Lower lobe of right lung (tissue), 2 donors: ENCODE measurements around the gene UBASH3A. TPM values are rescaled to one million over a fixed set of nuclear protein-coding genes. Genes with fewer than 3 reads are reported as not detected.

Experiments
- ATAC-seq, 2 donors: fragments of 200-7000 bp; cut with Tn5 transposase; one replicate each; pipeline ENCODE4 v1.9.1; 2020 to 2022; ENCODE audit warnings: mild to moderate bottlenecking in 2 of 2, moderate library complexity in 2 of 2
- DNase-seq: peaks from one replicate; pipeline ENCODE4 v3.0.0-alpha.2; 2020
- H3K27ac ChIP-seq: fragments of 200-600 bp; one replicate; pipeline ENCODE4 v1.8.0; 2022
- H3K27me3 ChIP-seq: fragments of 200-600 bp; one replicate; pipeline ENCODE4 v1.8.0; 2022; ENCODE audit warnings: low read depth
- H3K36me3 ChIP-seq: fragments of 200-600 bp; one replicate; pipeline ENCODE4 v1.8.0; 2022; ENCODE audit warnings: mild to moderate bottlenecking
- H3K4me1 ChIP-seq: fragments of 200-600 bp; one replicate; pipeline ENCODE4 v1.8.0; 2022
- H3K4me3 ChIP-seq: fragments of 200-600 bp; one replicate; pipeline ENCODE4 v1.8.0; 2022; ENCODE audit warnings: mild to moderate bottlenecking
- H3K9me3 ChIP-seq: fragments of 200-600 bp; one replicate; pipeline ENCODE4 v1.8.0; 2022
- CTCF ChIP-seq: fragments of 200-600 bp; IDR thresholded peaks from one replicate; pipeline ENCODE4 v1.8.0; 2022; ENCODE audit warnings: antibody characterized with exemption, mild to moderate bottlenecking
- intact Hi-C: fragments of 100-400 bp; cut with DNase I; formaldehyde crosslinking; loops from one replicate; pipeline ENCODE4 v1.11.0; 2022
- total RNA-seq: library from RNA; stranded (reverse); fragmentation: NEBNext Ultra II Directional; extraction: Animal tissue kit (Norgen Biotek cat#: 25700); gene quantifications from one replicate; pipeline ENCODE4 v1.2.1, GENCODE V29; 2021
- donor health status: DM: no; HTN: yes; CAD: no; lungs with severe emphysema.

The UBASH3A gene
- total RNA-seq, 1 donor from 2014 or later, result 1.2 TPM

- DNase-seq (no peak), ATAC-seq (no peak)
- Histone ChIP-seq H3K4me3 (no peak overlapping the region), H3K9me3 (no peaks in the 10 kb centered on the region), H3K36me3 (no peaks in the 10 kb centered on the region), H3K27me3 (peaks cover 6% of the 10 kb centered on the region), H3K27ac (no peak overlapping the region), H3K4me1 (no peaks in the 10 kb centered on the region)
- intact Hi-C loops, result no loop called here
- TF ChIP-seq CTCF, result no peak
Observed at GRCh38 chr21:42423685-42424084, 20.0 kb downstream of the UBASH3A start.

- no peak for TF ChIP-seq CTCF
- H3K27ac ChIP-seq, result no peak overlapping the region
- DNase-seq, result peak; percentile 34
- H3K27me3 ChIP-seq, result peaks cover 6% of the 10 kb centered on the region
- H3K4me1 ChIP-seq, result no peaks in the 10 kb centered on the region
- intact Hi-C loops, result no loop called here
- ATAC-seq, result peak; percentile 73
- H3K4me3 ChIP-seq, result no peak overlapping the region
- H3K9me3 ChIP-seq, result no peaks in the 10 kb centered on the region
- H3K36me3 ChIP-seq, result no peaks in the 10 kb centered on the region
Observed at GRCh38 chr21:42424914-42425541, 21.3 kb downstream of the UBASH3A start.

- peaks cover 6% of the 10 kb centered on the region for H3K27me3 ChIP-seq
- intact Hi-C loops, result no loop called here
- TF ChIP-seq CTCF, result no peak
- no peak overlapping the region for H3K27ac ChIP-seq
- H3K4me3 ChIP-seq, result no peak overlapping the region
- ATAC-seq, result no peak
- no peak for DNase-seq
- no peaks in the 10 kb centered on the region for H3K36me3 ChIP-seq
- no peaks in the 10 kb centered on the region for H3K4me1 ChIP-seq
- no peaks in the 10 kb centered on the region for H3K9me3 ChIP-seq
Observed at GRCh38 chr21:42425591-42425990, 21.9 kb downstream of the UBASH3A start.

GRCh38 chr21:42426424-42426823, 22.7 kb downstream of the UBASH3A start:
- intact Hi-C loops, result no loop called here
- Histone ChIP-seq H3K9me3 (no peaks in the 10 kb centered on the region), H3K27me3 (peaks cover 6% of the 10 kb centered on the region), H3K4me3 (no peak overlapping the region), H3K4me1 (no peaks in the 10 kb centered on the region), H3K36me3 (no peaks in the 10 kb centered on the region), H3K27ac (no peak overlapping the region)
- TF ChIP-seq CTCF, result no peak
- DNase-seq (no peak), ATAC-seq (no peak)

- H3K27me3 ChIP-seq, result peaks cover 6% of the 10 kb centered on the region
- intact Hi-C loops, result no loop called here
- DNase-seq (no peak), ATAC-seq (no peak)
- H3K4me1 ChIP-seq, result no peaks in the 10 kb centered on the region
- H3K36me3 ChIP-seq, result no peaks in the 10 kb centered on the region
- no peak overlapping the region for H3K27ac ChIP-seq
- H3K4me3 ChIP-seq, result no peak overlapping the region
- TF ChIP-seq CTCF, result no peak
- H3K9me3 ChIP-seq, result no peaks in the 10 kb centered on the region
Observed at GRCh38 chr21:42426876-42427480, 23.3 kb downstream of the UBASH3A start.
